HG03159 (cell line): ENCODE data around the gene RBBP5.

Experiments
- ATAC-seq: cut with Tn5 transposase; IDR thresholded peaks from one replicate; pipeline ENCODE4 v1.9.1; 2021; ENCODE audit warnings: mild to moderate bottlenecking, moderate library complexity; ENCODE audit not compliant: unreplicated experiment

RBBP5 gene

DNA sequence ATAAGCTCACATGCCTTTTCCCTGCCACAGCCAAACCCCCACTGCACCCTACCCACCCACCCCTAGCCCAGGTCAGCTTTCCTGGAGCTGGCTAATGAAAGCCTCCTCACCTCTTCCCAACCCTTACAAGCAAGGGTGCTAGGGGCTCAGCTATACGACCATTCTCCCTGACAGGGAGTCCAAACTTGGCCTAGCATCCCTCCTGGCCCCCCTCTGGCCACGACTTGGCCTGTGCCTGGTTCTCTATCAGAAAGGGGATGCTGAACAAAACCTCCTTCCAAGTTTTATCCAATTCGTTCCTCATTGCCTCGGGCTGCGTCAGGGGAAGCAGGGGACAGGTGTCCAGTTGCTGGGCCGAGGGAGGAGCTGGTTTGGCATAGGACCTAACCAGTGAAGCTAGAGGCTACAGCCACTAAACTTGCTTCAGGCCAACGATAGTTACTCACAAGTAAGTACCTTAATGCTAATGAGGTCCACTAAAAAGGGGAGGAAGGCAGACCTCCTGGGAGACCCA is 46.1 kb downstream of the RBBP5 start:
- no peak for ATAC-seq

DNA sequence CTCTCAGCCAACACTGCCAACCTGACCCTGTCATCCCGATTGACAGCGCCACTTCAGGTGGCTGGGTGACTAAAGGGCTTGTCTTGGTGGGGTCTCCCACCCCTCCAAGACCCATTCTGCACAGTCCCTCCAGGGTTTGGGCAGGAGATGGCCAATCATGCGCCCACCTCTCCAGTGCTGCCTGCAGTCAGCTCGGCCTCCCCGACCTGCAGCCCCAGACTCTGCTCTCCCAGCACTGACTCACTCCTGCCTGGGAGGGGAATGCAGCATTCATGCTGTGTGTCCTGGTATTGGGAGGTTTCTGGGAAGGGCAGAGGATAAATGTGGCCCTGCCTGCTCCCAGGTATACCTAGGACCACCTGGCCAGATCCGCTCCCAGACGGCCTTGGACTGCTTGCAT is 47.3 kb downstream of the RBBP5 start:
- no peak for ATAC-seq

DNA sequence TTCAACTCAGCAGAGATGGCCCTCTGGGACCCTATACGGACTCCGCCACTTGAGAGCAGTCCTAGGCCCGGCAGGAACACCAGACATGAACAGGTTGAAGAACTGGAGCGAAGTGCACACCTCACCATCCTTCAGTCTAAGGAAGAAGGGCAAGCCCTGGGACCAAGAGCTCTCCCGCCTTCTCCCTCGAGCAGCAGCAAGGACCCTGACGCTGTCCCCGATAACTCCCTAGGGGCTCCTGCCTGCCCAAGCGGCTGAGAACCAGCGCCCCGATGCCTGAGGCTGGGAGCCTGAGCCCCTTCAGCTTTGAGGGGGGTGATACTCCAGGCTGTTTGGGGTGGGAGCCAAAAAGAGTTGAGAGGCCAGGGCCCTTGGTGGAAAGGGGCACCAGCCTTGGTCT is 47.7 kb downstream of the RBBP5 start:
- ATAC-seq, result no peak

- ATAC-seq, result no peak
These were observed 48.3 kb downstream of the RBBP5 start for GRCh38 chr1:205073511-205073910.

- no peak for ATAC-seq
These were observed 48.9 kb downstream of the RBBP5 start for GRCh38 chr1:205072881-205073280.

DNA sequence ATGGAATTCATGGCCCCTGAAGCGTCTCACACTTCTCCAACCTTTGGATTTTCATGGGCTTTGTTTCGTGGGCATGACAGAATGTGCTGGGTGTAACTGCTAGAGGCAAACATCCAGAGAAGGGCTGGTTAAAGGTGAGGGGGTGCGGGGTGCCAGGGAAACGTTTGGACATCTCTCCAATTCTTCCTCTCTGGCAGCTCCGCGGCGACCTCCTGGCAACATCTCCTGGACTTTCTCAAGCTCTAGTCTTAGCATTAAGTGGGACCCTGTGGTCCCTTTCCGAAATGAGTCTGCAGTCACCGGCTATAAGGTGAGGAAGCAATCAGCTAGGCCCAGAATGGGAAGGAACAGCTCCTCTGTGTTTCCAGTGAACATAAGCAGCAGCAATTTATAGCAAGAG is 49.5 kb downstream of the RBBP5 start:
- ATAC-seq, result no peak

GRCh38 chr1:205071801-205072200 is 50.0 kb downstream of the RBBP5 start:
- ATAC-seq, result no peak

GRCh38 chr1:205071028-205071409 is 50.8 kb downstream of the RBBP5 start:
- ATAC-seq, result no peak

DNA sequence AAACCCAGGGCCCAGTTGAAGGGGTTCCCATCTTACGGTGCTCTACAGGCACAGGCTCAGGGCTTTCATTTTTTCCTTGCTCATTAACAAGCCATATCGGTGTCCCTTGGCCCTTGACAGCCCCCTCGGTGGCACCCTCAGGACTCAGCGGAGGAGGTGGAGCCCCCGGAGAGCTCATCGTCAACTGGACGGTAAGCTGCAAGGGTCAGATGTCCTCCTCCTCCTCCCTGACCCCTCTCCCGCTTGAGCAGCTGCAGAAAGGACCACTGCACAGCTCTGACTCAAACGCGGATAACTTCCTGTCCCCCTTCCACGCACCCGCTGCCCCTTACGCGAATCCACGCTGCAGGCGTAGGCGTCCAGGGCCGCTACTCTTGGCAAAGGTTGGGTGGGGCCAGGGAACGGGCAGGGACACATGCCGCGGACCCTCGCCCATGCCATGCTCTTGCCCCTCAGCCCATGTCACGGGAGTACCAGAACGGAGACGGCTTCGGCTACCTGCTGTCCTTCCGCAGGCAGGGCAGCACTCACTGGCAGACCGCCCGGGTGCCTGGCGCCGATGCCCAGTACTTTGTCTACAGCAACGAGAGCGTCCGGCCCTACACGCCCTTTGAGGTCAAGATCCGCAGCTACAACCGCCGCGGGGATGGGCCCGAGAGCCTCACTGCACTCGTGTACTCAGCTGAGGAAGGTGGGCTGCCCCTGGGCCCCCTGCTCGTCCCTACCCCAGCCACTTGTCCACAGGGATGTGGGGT is 52.2 kb downstream of the RBBP5 start:
- ATAC-seq, result no peak

DNA sequence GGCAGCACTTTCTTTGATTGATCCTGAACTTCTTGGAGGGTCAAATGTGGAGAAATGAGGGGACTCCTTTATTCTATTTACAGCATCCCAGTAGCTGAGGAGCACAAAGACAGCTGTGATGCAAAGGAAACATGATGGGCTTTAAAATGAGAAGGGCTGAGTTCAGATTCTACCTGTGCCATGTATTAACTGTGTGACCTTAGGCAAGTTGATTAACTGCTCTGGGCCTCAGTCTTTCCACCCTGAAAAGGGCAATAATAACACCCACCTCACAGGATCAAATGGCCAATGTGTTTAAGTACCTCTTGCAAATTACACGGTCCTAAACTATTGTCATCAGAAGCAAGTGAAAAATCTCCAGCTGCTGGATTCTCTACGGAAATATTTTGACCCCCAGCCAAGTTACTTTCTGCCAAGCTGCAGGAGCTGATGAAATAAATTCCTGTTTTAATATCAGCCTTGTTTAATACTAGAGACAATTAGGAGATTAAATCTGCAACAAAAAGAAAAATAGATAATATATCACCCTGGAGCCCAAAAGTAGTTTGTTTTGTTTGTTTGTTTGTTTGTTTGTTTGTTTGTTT is 53.2 kb downstream of the RBBP5 start:
- no peak for ATAC-seq

DNA sequence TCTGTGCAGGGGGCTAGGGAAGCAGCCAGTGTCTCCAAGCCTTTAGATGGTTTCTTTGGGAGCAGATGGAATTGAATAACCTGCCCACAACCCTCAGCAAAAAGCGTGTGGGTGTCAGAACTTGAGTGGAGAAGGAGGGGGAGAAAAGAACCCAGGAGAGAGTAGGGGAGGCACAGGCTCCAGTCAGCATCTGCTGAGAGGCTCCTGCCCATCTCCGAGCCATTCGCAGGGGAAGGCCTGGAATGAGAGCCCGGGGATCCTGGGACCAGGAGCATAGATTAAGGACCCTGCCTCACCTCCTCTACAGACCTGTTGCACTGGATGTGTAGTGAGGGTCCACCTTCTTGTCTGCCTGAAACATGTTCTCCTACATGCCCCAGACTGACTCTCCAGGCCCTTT is 53.8 kb downstream of the RBBP5 start:
- ATAC-seq, result no peak

DNA sequence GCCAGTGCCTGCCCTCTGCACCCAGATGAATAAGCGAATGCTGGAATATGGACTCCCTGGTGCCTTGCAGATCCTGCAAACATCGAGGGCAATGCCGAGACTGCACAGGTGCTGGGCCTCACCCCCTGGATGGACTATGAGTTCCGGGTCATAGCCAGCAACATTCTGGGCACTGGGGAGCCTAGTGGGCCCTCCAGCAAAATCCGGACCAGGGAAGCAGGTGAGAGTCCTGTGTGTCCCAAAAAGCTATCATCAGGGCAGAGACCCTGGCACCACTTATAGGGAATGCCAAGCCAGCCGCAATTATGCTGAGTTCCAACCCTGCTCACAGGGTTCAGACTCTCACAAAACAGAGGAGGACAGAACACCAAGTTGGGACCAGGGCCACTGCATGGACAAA is 54.7 kb downstream of the RBBP5 start:
- no peak for ATAC-seq

- no peak for ATAC-seq
These were observed 55.5 kb downstream of the RBBP5 start for GRCh38 chr1:205066141-205066818.

GRCh38 chr1:205065666-205066065 is 56.1 kb downstream of the RBBP5 start:
- no peak for ATAC-seq

- ATAC-seq, result no peak
These were observed 56.9 kb downstream of the RBBP5 start for GRCh38 chr1:205064741-205065316.

GRCh38 chr1:205064301-205064700 is 57.5 kb downstream of the RBBP5 start:
- no peak for ATAC-seq

DNA sequence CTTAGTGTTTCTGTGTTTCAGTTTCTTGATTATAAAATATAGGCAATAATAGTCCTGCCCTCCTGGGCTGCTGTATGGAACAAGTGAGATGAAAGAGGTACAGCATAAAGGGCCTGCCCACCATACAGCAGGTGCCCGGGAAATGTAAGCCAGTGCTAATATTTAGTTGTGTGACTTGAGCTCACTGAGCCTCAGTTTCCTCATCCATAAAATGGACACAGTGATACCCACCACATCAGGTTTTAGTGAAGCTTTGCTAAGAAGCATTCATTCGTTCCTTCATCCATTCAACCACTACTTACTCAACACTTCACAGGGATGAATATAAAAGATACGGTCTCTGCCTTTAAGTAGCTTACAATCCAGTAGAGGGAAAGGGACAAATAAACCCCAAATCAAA is 58.9 kb downstream of the RBBP5 start:
- ATAC-seq, result no peak

- no peak for ATAC-seq
These were observed 59.5 kb downstream of the RBBP5 start for GRCh38 chr1:205062319-205062718.

GRCh38 chr1:205061665-205062069 is 60.1 kb downstream of the RBBP5 start:
- no peak for ATAC-seq

DNA sequence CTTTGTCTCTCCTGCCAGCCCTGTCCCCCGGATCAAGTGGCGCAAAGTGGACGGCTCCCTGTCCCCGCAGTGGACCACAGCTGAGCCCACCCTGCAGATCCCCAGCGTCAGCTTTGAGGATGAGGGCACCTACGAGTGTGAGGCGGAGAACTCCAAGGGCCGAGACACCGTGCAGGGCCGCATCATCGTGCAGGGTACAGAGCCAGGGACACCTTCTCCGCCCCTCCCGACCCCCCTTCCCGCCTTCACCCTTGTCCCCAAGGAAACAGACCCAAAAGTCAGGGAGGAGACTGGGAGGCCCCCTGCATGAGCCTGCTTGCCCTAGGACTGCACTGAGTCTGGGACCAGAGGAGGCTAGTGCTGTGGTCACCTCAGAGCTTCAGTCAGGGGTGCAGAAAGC is 60.6 kb downstream of the RBBP5 start:
- no peak for ATAC-seq

- ATAC-seq, result no peak
These were observed 61.0 kb downstream of the RBBP5 start for GRCh38 chr1:205060746-205061145.

DNA sequence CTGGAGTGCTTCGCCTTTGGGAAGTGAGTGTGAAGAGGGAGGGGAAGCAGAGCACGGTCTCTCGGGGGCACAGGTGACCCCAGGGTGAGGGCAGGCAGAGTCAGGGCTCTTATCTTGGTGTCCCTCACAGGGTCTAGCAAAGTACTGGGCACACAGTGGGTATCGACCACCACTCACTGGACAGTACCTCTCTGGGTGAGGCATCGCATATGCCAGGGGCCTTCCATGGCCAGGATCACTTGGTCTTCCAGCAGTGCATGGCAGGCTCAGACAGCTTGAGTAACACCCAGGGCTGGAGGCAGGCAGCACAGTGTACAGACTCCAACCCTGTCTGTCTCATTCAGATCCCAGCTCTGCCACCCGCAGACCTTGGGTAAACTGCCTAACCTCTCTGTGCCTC is 62.1 kb downstream of the RBBP5 start:
- no peak for ATAC-seq
